ENCODE data around the gene CELA2A.
"Not testable (repeated sequence)": the region's sequence is repeated elsewhere in the genome, so short reads cannot be mapped to it uniquely, and the experiment has no call there.

The CELA2A gene

DNA sequence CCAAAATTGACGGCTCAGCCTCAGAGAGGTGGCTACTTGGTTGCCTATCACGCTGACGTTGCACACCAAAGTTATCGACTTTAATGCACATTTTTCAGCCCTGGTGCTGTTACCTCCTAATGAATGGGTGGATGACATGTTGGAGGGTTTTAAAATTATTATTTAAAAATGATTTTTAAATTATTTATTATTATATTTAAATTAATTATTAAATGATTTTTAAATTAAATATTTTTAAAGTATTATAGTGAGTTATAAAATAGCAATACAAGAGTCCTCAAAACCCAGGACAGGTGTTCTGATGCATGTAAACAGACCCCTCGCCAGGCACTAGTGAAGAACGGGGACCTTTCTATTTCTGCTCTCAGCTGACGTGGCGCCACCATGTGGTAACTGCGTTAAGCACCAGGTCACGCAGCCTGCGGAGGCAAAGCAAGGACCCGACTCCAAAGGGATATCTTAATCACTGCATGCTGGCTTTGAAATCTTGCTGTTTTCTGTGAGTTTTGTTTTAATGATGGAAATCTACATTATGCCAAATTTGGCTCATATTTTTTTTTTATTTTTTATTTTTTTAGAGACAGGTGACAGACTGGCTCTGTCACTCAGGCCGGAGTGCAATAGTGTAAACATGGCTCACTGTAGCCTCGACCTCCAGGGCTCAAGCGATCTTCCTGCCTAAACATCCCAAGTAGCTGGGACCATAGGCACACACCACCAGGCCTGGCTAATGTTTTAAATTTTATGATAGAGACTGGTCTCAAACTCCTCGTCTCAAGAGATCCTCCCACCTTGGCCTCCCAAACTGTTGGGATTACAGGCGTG lies 44.9 kb downstream of the CELA2A start:
- DNase-seq (ENCODE audit: low spot score): peak; percentile 45

DNA sequence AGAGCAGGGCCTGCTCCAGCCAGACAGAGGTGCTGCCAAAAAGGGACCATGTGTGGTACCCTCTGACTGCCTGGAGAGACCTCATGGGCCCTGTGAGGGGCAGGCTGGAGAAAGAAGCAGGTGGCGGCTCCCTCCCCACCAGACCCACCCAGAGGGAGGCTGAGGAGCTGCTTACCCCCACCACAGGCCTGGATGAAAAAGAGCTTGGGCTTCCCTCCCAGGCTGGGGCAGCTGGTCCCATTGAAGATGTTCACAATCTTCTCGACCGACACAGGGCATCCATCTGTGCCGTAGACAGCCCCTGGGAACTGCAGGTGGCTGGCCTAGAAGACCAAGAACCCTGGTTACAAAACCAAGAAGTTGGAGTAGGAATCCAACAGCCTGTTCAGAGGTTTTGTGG lies 47.9 kb downstream of the CELA2A start:
- no peak for DNase-seq (ENCODE audit: low spot score)

DNA sequence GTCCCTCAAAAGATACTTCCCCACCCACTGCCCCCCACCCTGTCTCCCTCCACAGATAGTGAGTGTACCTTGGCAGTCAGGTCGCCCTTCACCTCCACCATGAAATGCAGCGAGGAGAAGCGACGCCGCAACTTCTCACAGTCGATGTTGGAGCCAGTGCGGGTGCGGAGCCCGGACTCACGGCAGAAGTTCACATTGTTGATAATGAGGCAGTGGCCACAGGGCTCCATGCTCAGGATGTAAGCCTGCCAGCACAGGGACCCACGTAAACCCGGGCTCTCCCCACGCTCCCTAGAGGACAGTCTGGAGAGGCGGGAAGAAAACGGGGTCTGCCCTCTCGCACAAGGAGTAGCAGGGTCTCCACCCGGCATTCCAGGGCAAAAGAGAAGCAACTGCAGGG lies 50.3 kb downstream of the CELA2A start:
- DNase-seq (ENCODE audit: low spot score): no peak

DNA sequence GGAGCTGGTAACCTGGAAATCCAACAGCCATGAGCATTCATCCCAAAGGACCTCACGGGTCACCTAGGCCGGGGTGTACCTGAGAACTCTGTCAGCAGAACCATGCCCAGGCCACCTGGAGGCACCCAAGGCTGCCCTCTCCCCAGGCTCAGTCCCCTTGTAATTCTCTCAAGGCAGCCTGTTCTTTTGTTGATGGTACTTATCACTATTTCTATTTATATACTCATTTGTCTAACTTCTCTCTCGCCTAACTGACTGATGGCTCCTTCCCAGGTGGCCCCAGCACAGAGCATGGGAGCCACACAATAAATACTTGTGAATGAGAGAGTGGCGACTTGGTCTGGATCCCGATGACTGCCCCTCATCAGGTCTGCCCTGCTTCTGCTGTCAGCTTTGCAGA lies 50.7 kb downstream of the CELA2A start:
- DNase-seq (ENCODE audit: low spot score): no peak

DNA sequence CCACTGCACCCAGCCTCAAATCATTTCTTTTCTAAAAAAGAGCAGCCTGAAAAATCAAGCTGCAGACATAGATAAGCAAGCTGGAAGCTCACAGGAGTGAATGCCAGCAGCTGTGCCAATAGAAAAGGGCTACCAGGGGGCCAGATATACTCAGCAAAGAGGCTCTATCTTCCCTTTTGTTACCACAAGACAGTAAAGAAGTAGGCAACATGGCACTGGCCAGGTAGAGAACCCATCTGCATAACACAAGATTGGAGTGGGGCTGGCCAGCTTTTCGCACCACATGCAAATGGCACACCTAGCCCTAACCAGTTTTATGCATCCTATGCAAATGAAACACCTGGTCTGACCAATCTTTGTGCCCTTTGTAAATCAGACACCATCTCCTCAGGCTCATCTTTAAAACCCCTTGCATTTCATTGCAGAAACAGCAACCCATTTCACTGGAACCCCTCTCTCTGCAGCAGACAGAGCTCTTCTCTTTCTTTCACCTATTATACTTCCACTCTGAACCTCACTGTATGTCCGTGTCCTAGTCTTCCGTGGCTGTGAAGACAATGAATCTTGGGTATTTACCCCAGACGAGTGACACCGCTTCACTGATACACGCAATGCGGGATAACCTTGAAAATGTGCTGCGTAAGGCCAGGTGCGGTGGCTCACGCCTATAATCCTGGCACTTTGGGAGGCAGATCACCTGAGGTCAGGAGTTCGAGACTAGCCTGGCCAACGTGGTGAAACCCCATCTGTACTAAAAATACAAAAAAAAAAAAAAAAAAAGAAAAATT lies 52.4 kb downstream of the CELA2A start:
- no peak for DNase-seq (ENCODE audit: low spot score)

DNA sequence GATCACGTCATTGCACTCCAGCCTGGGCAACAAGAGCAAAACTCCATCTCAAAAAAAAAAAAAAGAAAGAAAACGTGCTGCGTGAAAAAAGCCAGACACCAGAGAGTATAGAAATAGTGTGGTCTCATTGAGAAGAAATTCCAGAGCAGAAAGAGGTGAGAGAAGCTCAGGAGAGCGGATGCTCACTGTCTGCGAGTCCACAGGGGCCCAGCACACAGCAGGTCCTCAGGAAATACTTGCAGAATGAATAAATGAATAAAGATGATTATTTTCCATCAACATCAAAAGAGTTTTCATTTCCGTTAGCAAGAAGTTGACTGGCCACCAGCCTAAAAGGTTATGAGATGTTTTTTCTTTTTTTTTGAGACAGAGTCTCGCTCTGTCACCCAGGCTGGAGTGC lies 53.1 kb downstream of the CELA2A start:
- no peak for DNase-seq (ENCODE audit: low spot score)

DNA sequence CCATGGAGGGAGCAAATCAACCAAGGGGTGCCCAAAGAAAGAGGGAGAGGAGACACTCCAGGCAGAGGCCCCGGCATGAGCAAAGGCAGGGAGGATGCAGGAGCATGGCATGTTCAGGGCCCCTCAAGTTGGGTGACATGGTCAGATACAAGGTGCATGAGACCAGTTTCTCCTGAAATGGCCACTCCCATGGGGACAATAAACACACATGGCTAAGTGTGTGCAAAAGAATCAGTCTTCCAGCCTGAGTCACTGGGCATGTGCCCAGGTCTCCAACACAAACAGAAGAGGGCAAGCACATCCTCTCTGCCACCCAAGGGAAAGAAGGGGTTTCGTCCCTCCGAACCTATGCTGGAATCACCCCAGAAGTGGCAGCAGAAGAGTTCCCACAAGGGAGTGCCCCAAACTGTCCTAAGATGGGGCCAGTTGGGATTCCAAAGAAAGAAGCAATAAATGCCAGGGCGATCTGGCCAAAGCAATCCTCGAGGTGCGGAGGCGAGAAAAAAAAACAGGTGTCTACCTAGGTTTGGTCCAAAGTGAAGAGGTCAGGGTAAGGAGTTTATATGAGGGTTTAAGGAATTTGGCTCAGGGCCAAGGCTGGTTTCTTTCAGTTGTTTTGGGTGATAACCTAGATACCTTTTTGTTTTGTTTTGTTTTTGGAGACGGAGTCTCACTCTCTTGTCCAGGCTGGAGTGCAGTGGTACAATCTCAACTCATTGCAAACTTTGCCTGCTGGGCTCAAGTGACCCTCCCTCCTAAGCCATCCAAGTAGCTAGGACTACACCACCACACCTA lies 54.3 kb downstream of the CELA2A start:
- DNase-seq (ENCODE audit: low spot score): peak; percentile 10

DNA sequence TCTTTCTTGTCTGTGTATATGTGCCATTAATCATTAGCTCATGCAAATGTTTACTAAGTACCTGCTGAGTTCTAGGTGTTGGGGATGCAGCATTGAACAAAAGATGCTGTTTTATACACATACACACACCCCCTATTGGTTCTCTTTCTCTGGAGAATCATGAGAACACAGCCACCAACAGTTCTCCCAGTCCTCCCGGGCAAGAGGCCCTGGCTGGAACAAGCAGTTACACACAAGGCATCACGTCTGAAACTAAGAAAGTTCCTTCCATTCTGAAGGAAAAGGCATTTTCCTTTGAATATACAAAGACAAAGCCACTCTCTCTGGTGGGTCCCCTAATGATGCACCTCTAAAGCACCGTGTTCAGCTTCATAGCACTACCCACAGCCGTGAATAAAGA lies 56.7 kb downstream of the CELA2A start:
- no peak for DNase-seq (ENCODE audit: low spot score)

DNA sequence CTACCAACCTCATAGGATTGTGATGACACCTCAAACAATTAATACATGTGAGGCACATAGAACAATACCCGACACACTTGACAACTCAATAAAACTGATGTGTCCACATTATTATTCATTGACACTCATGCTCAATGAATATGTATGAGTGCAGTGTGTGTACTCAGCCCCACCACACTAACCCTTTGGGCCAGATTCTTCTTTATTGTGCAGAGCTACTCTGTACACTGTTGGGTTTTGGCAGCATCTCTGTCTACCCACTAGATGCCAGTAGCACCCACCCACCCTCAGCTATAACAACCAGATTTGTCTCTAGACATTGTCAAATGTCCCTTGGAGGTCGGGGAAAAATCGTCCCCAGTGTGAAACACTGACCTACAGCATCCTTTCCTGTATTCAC lies 57.4 kb downstream of the CELA2A start:
- DNase-seq (ENCODE audit: low spot score): no peak

DNA sequence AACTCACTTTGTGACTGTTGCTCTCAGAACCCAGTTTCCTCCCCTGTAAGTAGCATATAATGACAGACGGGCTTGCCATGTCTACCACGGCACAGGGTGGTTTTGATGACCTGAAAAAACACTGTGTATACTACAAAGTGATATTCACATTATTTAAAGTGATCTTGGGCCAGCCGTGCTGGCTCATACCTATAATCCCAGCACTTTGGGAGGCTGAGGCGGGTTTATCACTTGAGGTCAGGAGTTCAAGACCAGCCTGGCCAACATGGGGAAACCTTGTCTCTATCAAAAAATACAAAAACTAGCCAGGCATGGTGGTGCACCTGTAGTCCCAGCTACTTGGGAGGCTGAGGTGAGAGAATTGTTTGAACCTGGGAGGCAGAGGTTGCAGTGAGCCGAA lies 58.0 kb downstream of the CELA2A start:
- DNase-seq (ENCODE audit: low spot score): not testable (repeated sequence)

DNA sequence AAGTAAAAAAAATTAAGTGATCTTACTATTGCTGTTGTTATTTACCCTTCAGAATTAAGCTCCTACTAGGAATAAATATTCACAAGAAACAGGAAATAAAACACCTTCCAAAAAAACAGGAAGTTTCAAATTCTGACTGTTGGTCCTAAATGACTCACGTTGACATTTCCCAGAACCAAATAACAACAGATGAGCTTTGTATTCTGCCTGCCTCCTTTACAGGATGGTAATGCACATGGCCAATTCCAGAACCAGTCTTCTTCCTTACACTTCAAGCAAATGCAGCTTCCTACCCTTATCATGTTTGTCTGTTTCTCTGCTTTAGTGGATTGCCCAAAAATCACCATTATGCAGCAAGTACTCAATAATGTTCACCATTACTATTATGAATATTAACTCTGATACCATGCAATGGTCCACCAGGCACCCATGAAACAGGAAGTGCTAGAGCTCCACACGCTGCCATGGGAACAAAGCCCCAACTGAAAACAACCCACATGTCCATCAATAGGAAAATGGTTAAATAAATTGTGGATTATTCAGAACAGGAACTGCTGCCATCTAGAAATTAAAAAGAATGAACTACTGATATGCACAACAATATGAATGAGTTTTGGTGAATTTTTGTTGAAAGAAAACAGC lies 58.6 kb downstream of the CELA2A start:
- DNase-seq (ENCODE audit: low spot score): no peak

DNA sequence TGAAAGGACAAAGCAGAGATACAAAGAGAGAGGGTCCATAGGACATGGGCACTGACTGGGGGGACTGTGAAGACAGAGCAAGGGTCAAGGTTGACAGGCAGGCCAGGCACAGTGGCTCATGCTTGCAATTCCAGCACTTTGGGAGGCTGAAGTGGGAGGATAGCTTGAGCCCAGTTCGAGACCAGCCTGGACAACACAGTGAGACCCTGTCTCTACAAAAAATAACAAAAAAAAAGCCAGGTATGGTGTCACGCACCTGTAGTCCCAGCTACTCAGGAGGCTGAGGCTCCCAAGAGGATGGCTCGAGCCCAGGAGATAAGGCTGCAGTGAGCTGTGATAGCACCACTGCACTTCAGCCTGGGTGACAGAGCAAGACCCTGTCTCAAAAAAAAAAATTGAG lies 63.1 kb downstream of the CELA2A start:
- no peak for DNase-seq (ENCODE audit: low spot score)

DNA sequence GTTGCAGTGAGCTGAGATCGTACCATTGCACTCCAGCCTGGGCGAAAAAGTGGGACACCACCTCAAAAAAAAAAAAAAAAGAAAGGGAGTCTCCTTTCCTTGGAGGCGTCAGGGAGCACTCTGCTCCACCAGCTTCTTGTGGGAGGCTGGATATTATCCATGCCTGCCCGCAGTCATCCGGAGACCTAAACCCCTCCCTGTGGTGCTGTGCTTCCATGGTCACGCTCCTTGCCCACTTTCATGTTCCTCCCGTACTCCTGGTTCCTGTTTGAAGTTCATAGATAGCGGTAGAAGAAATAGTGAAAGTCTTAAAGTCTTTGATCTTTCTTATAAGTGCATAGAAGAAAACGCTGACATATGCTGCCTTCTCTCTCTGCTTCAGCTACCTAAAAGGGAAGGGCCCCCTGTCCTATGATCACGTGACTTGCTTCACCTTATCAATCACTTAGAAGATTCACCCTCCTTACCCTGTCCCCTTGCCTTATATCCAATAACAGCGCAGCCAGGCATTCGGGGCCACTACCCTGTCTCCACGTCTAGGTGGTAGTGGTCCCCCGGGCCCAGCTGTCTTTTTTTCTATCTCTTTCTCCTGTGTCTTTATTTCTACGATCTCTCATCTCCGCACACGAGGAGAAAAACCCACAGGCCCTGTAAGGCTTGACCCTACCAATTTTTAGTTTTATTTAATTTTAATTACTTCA lies 64.8 kb downstream of the CELA2A start:
- peak; percentile 22 for DNase-seq (ENCODE audit: low spot score)
